GM18526 (cell line): Measurements from ENCODE around the gene MEF2C.

Experiments
- POLR2A ChIP-seq: IDR thresholded peaks from 3 replicates; pipeline ENCODE4 v1.6.1; 2011; ENCODE audit not compliant: insufficient read length; ENCODE audit errors: extremely low read depth

Gene MEF2C

GRCh38 chr5:88888291-88888690 lies 5.3 kb upstream of the MEF2C start:
- no peak for TF ChIP-seq POLR2A

GRCh38 chr5:88887342-88887741 lies 4.4 kb upstream of the MEF2C start:
- TF ChIP-seq POLR2A = no peak

- TF ChIP-seq POLR2A = no peak
Measured at GRCh38 chr5:88886746-88887341, 3.9 kb upstream of the MEF2C start.

GRCh38 chr5:88886252-88886651 lies 3.3 kb upstream of the MEF2C start:
- TF ChIP-seq POLR2A = no peak

- no peak for TF ChIP-seq POLR2A
Measured at GRCh38 chr5:88885002-88885401, 2.0 kb upstream of the MEF2C start.

GRCh38 chr5:88884608-88884877 lies 1.6 kb upstream of the MEF2C start:
- no peak for TF ChIP-seq POLR2A

- TF ChIP-seq POLR2A = peak; percentile 46
Measured at GRCh38 chr5:88883836-88884607, 1.0 kb upstream of the MEF2C start.

- TF ChIP-seq POLR2A = no peak
Measured at GRCh38 chr5:88882276-88883038, 527 bp downstream of the MEF2C start.

GRCh38 chr5:88881571-88881971 lies 1.4 kb downstream of the MEF2C start:
- no peak for TF ChIP-seq POLR2A

- no peak for TF ChIP-seq POLR2A
Measured at GRCh38 chr5:88880201-88880600, 2.8 kb downstream of the MEF2C start.

GRCh38 chr5:88879724-88880123 lies 3.3 kb downstream of the MEF2C start:
- TF ChIP-seq POLR2A = no peak

- TF ChIP-seq POLR2A = no peak
Measured at GRCh38 chr5:88878976-88879375, 4.0 kb downstream of the MEF2C start.

GRCh38 chr5:88877826-88878225 lies 5.2 kb downstream of the MEF2C start:
- no peak for TF ChIP-seq POLR2A

- TF ChIP-seq POLR2A = no peak
Measured at GRCh38 chr5:88876714-88877113, 6.3 kb downstream of the MEF2C start.

GRCh38 chr5:88875341-88876234 lies 7.4 kb downstream of the MEF2C start:
- no peak for TF ChIP-seq POLR2A
